Kidney epithelial cell (primary cell): ENCODE results near the gene RPL26. TPM values are rescaled to one million over a fixed set of nuclear protein-coding genes. Genes with fewer than 3 reads are reported as not detected.
"Not testable (repeated sequence)": the region's sequence is repeated elsewhere in the genome, so short reads cannot be mapped to it uniquely, and the experiment has no call there.

Source experiments
- DNase-seq: peaks from one replicate; pipeline ENCODE4 v3.0.0-alpha.2; 2010; ENCODE audit warnings: low read depth
- H3K27me3 ChIP-seq: 2 replicates; pipeline ENCODE4 v1.6.0; 2011; ENCODE audit warnings: low read length; ENCODE audit not compliant: control insufficient read depth, insufficient read depth
- H3K36me3 ChIP-seq: 2 replicates; pipeline ENCODE4 v1.5.1; 2011; ENCODE audit warnings: low read length; ENCODE audit not compliant: control insufficient read depth, insufficient read depth
- H3K4me3 ChIP-seq: 2 replicates; pipeline ENCODE4 v1.5.1; 2011; ENCODE audit warnings: low read depth, mild to moderate bottlenecking, control low read depth, low read length
- total RNA-seq: library from RNA; depleted of rRNA; stranded (reverse); fragments of >200 nt; gene quantifications from 2 replicates; pipeline ENCODE4 v1.2.3, GENCODE V29; 2015
- TF ChIP-seq, protein P1 (sequence below): IDR thresholded peaks from 2 replicates; pipeline ENCODE4 v1.5.1; 2011; ENCODE audit warnings: mild to moderate bottlenecking, moderate library complexity, low read length, control low read depth, inconsistent platforms; ENCODE audit not compliant: insufficient read depth, poor library complexity, severe bottlenecking

RPL26 gene
- total RNA-seq, 1 donor from 2014 or later, result 6,972 TPM

DNA sequence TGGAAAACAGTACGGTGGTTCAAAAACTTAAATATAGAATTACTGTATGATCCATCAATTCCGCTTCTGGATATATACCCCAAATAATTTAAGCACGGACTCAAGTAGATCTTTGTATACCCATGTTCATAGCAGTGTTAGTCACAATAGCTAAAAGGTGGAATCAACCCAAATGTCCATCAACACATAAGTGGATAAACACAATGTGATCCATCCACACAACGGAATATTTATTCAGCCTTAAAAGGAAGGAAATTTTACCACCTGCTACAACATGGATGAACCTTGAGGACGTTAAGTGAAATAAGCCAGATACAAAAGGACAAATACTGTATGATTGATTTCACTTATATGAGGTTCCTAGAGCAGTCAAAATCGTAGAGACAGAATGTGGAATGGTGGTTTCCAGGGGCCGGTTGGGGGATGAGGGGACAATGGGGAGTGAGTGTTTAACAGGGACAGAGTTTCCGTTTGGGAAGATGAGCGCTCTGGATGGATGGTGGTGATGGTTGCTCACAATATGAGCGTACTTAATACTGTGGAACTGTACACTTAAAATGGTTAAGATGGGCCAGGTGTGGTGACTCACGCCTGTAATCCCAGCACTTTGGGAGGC, 20.0 kb upstream of the RPL26 start:
- Histone ChIP-seq H3K36me3 (no peaks in the 10 kb centered on the region), H3K4me3 (no peak overlapping the region), H3K27me3 (peaks cover under 1% of the 10 kb centered on the region)
- no peak for DNase-seq
- TF ChIP-seq, protein P1, sequence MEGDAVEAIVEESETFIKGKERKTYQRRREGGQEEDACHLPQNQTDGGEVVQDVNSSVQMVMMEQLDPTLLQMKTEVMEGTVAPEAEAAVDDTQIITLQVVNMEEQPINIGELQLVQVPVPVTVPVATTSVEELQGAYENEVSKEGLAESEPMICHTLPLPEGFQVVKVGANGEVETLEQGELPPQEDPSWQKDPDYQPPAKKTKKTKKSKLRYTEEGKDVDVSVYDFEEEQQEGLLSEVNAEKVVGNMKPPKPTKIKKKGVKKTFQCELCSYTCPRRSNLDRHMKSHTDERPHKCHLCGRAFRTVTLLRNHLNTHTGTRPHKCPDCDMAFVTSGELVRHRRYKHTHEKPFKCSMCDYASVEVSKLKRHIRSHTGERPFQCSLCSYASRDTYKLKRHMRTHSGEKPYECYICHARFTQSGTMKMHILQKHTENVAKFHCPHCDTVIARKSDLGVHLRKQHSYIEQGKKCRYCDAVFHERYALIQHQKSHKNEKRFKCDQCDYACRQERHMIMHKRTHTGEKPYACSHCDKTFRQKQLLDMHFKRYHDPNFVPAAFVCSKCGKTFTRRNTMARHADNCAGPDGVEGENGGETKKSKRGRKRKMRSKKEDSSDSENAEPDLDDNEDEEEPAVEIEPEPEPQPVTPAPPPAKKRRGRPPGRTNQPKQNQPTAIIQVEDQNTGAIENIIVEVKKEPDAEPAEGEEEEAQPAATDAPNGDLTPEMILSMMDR, result no peak

DNA sequence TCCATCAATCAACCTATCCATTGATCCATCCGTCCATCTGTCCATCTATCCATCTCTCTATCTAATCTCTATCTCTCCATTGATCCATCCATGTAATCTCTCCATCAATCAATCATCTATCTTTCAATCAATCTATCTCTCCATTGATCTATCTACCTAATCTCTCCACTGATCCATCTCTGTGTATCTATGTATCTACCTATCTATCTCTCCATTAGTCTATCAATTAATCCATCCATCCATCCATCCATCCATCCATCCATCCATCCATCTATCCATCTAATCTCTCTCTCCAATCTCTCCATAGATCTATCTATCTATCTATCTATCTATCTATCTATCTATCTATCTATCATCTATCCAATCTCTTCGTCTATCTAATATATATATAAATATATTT, 18.1 kb upstream of the RPL26 start:
- no peak for DNase-seq
- Histone ChIP-seq H3K27me3 (peaks cover 6% of the 10 kb centered on the region), H3K4me3 (no peak overlapping the region), H3K36me3 (no peaks in the 10 kb centered on the region)
- TF ChIP-seq, protein P1, result no peak

DNA sequence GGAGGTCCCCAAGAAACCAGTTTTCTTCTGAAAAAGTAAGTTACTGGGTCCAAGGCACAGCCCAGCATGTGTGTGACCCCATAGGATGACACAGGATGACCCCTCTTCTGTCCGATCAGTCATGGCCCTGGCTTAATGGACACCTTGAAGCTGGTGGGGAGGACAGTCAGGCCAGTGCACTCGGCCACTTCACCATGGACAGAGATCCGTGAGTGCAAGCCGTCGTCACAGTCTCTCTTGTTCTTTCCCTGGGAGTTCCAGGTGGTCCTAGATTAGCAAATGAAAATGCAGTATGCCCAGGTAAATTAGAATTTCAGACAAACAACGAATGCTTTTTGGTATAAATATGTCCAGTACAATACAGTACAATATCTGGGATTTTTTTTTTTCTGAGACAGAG, 16.0 kb upstream of the RPL26 start:
- TF ChIP-seq, protein P1, result no peak
- no peak for DNase-seq
- Histone ChIP-seq H3K4me3 (no peak overlapping the region), H3K36me3 (no peaks in the 10 kb centered on the region), H3K27me3 (peaks cover 6% of the 10 kb centered on the region)

DNA sequence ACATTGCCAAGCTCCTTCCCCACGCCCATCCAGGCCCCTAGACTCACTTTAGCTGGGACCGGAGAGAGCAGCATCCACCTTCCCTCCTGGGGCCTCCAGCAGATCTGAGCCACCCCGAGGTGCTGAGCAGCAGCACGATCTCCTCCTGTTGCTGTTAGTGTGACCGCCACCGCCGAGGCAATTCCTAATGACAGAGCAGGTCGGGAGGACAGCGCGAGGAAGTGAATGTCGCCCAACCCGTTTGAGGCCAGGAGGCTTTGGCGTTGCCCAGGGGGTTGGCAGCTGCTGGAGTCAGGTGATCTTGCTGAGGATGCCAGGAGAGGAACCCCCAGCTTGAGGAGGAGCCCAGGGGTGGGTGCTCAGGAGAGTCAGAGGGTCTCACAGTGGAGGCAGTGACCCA, 14.6 kb upstream of the RPL26 start, which contains the start of gene RNF222:
Gene RNF222, minus strand, starts transcription at position 192 of the 400 bp plus-strand sequence. CDS start 4,366 bp downstream, outside the sequence.
- H3K4me3 ChIP-seq, result no peak within 1 kb of the TSS
- TF ChIP-seq, protein P1, result no peak

DNA sequence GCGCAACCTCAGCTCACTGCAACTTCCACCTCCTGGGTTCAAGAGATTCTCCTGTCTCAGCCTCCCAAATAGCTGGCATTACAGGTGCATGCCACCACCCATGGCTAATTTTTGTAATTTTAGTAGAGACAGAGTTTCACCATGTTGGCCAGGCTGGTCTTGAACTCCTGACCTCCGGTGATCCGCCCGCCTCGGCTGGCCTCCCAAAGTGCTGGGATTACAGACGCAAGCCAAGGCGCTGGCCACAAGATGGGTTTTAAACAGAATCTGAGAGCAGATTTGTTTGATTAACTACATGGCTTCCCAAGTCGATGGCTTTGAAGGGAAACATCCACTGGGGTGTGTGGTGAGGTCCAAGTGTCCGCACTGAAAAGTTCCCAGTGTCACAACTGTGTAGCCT, 11.5 kb upstream of the RPL26 start:
- not testable (repeated sequence) for DNase-seq, H3K27me3 ChIP-seq, H3K4me3 ChIP-seq, H3K36me3 ChIP-seq

More for the DNA sequence above, 14.6 kb upstream of the RPL26 start, which contains the start of gene RNF222:
- H3K27me3 ChIP-seq, result peaks cover 6% of the 10 kb centered on the region
- DNase-seq, result no peak
- no peaks in the 10 kb centered on the region for H3K36me3 ChIP-seq

DNA sequence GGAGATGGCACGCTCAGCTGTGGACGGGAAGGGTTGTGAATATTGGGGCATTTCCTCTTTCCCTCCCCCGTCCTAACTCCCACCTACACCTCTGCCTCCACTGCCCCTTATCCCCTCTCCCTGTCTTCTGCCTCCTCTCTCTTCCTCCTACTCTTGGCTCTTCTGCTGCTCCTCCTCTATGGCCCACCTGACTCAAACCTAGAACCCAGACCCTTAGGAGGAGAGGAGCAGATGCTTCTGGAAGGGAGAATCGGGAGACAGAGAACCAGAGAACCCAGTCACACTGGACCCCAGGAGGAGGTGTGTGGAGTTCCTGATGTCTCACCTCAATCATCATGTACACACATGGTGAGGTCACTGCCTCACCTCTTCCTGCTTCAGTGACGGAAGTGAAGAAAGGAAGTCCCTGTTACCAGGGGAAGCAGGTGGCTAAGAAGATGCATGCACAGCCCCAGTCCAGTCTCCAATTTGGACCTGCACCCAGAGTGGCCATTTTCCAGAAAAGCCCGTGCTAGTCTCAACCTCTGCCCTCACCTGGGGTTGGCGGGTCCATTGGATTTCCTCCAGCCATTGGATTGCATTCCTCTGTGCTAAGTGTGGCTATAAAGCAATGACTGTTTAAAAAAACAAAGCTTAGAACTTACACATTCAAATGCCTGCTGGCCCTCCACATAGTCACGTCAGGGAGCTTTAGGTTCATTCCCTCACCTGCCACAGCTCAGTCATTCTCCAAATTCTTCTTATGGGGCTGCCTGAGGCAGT, 10.7 kb upstream of the RPL26 start:
- H3K4me3 ChIP-seq, result no peak overlapping the region
- peaks cover 6% of the 10 kb centered on the region for H3K27me3 ChIP-seq
- no peaks in the 10 kb centered on the region for H3K36me3 ChIP-seq
- DNase-seq, result no peak
- TF ChIP-seq, protein P1, result no peak
